GM19467 (cell line): ENCODE measurements around the gene DARS2.

Experiments
- ATAC-seq: cut with Tn5 transposase; IDR thresholded peaks from one replicate; pipeline ENCODE4 v1.9.1; 2021; ENCODE audit warnings: mild to moderate bottlenecking, moderate library complexity; ENCODE audit not compliant: unreplicated experiment

Gene DARS2

DNA sequence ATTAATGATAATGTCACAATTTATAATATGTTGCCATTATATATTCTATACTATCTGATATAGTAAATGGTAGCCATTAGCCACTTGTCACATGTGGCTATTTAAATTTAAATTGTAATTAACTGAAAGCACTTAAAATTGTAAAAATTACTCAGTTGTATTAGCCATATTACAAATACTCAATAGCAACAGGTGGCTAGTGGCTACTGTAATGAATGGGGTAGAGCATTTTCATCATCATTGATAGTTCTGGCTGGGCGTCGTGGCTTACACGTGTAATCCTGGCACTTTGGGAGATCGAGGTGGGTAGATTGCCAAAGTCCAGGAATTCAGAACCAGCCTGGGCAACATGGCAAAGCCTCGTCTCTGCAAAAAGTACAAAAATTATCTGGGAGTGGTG is 60.2 kb downstream of the DARS2 start:
- no peak for ATAC-seq

DNA sequence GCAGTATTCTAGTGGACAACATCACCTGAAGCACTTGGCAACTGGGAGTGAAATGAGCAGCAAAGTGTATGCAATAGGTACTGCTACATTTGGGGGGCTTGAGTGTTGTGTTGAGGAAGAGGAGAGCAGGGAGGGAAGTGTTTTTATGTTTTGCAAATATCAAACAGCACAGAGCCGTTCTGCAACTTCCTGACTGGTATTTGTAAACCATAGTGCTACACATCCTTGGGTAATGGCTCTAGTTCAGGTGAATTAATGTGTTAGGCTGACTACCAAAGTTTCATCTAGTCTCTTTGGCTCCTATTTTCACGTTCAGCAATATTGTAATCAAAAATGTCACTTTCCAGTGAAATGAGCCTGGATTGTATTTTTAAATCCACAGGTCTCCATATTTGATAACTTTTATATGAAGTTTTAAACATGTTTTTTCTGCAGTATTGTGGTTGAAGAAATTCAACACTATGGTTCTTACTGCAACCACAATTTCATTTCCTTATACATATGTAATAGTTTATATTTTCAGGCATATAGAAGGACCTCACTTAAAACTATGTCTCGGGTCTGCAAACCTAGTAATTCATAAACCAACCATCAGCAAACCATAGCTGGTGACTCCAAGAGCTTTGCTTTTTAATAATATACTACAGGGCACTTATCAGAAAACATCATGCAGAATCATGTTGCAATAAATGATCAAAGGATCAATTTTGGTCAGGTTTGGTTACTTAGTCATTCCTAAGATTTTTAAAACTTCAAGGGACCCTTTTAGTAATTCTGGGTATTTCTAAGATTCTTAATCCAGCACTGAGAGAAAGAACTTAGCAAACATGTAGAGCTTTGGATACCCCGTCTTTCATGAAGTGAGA is 62.5 kb downstream of the DARS2 start:
- no peak for ATAC-seq

GRCh38 chr1:173887627-173888026 is 63.2 kb downstream of the DARS2 start:
- no peak for ATAC-seq

DNA sequence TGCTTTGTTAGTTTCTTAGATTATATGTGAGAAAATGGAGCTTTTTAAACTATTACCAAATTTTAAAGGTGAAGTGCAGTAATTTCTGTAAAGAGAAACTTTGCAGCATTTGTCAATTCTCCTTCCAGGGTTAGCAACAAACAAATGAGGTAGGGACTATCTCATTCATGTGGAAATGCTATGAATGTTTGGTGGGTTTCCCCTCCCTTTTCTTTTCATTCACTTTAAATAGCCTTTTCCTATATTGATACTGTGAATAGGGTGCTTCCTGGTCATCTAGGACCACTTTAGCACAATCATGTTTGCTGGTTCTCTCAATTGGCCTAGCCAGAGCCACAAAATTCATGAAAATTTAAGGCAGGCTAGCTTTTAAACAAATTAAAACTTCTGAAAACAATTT is 64.3 kb downstream of the DARS2 start:
- ATAC-seq: no peak

DNA sequence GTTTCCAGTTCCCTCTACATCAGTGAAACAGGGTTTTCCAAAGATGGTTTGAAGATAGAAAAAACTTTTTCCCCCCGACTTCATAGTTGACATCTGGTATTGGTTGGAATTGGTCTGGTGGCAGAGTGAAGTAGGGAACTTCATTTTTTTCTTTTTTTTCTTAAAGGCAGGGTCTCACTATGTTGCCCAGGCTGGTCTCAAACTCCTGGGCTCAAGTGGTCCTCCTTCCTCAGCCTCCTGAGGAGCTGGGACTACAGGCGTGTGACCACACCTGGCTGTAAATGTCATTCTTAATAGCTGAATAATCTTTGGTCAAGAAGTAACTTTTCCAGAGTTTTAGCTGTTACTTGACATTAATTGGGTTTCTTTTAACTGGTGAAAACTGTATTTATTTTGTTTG is 65.4 kb downstream of the DARS2 start:
- no peak for ATAC-seq

GRCh38 chr1:173893611-173894010 is 69.1 kb downstream of the DARS2 start:
- ATAC-seq: no peak

DNA sequence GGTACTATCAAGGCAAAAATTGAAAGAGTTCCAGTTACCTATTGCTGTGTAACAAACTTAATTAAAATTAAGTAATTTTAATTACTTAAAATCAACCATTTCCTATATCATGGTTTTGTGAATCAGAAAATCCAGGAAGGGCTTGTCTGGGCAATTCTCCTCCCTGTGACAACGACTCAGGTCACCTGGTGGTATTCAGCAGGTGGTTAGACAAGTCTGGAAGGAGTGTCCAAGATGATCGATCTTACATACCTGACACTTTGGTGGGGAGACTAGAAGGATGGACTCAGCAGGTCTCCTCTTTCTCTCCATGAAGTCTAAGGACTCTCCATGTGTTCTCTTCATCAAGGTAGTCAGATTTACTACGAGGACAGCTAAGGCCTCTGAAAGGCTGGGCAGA is 69.7 kb downstream of the DARS2 start:
- ATAC-seq: no peak

DNA sequence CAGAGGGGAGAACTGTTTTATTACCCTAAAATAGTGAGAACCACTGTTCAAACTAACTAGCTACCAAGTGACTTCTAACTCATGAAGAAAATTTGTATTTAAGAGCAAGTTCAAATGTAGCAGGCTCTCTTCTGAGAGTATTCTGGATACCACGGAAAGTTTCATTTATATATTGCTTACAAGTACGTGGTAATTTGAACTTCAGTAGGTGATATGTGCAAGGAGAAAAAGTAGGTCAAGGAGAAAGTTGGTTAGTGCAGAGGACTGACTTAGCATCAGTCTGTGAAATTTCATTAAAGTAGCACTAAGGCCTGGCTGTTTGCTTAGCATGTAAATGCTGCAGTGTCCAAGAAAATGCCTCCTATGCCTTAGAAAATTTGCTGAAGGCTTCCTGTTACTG is 76.0 kb downstream of the DARS2 start:
- ATAC-seq: no peak

- ATAC-seq: no peak
Observed at GRCh38 chr1:173900992-173901391, 76.5 kb downstream of the DARS2 start.

GRCh38 chr1:173903827-173904531 is 79.5 kb downstream of the DARS2 start:
- no peak for ATAC-seq
